Fibroblast of pulmonary artery (primary cell): ENCODE results near the gene PPM1D.

Source experiments
- DNase-seq: peaks from one replicate; pipeline ENCODE4 v3.0.0-alpha.2; 2010; ENCODE audit warnings: low read depth
- H3K4me3 ChIP-seq: replicated peaks from 2 replicates; pipeline ENCODE4 v1.5.1; 2011; ENCODE audit warnings: low read depth, mild to moderate bottlenecking, control low read depth, low read length, moderate library complexity
- TF ChIP-seq, protein P1 (sequence below): IDR thresholded peaks from 2 replicates; pipeline ENCODE4 v1.5.1; 2011; ENCODE audit warnings: mild to moderate bottlenecking, control low read depth, low read length, inconsistent platforms; ENCODE audit errors: missing control alignments

Gene PPM1D

GRCh38 chr17:60560860-60561257 lies 39.1 kb upstream of the PPM1D start:
- no peak for DNase-seq
- no peak overlapping the region for H3K4me3 ChIP-seq
- TF ChIP-seq, protein P1, sequence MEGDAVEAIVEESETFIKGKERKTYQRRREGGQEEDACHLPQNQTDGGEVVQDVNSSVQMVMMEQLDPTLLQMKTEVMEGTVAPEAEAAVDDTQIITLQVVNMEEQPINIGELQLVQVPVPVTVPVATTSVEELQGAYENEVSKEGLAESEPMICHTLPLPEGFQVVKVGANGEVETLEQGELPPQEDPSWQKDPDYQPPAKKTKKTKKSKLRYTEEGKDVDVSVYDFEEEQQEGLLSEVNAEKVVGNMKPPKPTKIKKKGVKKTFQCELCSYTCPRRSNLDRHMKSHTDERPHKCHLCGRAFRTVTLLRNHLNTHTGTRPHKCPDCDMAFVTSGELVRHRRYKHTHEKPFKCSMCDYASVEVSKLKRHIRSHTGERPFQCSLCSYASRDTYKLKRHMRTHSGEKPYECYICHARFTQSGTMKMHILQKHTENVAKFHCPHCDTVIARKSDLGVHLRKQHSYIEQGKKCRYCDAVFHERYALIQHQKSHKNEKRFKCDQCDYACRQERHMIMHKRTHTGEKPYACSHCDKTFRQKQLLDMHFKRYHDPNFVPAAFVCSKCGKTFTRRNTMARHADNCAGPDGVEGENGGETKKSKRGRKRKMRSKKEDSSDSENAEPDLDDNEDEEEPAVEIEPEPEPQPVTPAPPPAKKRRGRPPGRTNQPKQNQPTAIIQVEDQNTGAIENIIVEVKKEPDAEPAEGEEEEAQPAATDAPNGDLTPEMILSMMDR: no peak

GRCh38 chr17:60562421-60562820 lies 37.6 kb upstream of the PPM1D start:
- TF ChIP-seq, protein P1: no peak
- H3K4me3 ChIP-seq: no peak overlapping the region
- DNase-seq: no peak

DNA sequence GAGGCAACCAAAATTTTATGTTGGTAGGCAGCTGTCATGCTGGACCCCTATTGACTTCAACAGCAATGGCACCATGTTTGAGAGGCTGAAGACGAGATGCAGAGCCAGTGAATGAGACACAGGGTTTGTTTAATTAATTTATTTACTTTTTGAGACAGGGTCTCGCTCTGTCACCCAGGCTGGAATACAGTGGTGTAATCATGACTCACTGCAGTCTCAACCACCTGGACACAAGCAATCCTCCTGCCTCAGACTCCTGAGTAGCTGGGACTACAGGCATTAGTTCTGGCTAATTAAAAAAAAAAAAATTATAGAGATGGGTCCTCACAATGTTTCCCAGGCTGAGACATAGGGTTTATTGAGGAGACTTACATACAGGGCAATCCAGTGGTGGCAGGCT lies 36.2 kb upstream of the PPM1D start:
- no peak overlapping the region for H3K4me3 ChIP-seq
- DNase-seq: no peak
- TF ChIP-seq, protein P1: no peak

DNA sequence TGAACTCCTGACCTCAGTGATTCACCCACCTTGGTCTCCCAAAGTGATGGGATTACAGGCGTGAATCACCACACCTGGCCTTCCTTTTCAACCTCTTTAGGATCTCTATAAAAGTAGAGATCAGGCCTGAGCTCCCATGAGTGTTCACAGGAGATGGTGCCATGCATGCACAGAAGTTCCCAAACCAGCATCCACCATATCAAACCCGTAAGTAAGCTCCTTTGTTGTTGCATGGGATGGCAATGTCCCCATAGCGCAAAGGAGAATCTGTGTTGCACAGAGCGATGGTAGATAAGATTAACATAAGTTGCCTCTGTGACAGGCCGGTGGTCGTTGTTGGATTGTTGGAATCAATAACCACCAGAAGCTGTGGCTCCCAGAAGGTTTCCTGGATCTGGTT lies 34.8 kb upstream of the PPM1D start:
- no peak overlapping the region for H3K4me3 ChIP-seq
- no peak for DNase-seq
- TF ChIP-seq, protein P1: no peak

GRCh38 chr17:60573236-60574051 lies 26.5 kb upstream of the PPM1D start:
- no peak overlapping the region for H3K4me3 ChIP-seq
- peak; percentile 92 for DNase-seq
- TF ChIP-seq, protein P1: peak; percentile 23

- H3K4me3 ChIP-seq: peak overlapping the region; percentile 43
- DNase-seq: peak; percentile 71
- TF ChIP-seq, protein P1: peak; percentile 2
These were observed 22.7 kb upstream of the PPM1D start for GRCh38 chr17:60577147-60577915.

- peak; percentile 91 for DNase-seq
- TF ChIP-seq, protein P1: no peak
- no peak overlapping the region for H3K4me3 ChIP-seq
These were observed 20.9 kb upstream of the PPM1D start for GRCh38 chr17:60579090-60579489.
